Central memory CD8-positive, alpha-beta T cell (primary cell): ENCODE data around the gene ATP8A1.

Source experiments
- ATAC-seq: fragments of 150-1000 bp; cut with Tn5 transposase; replicated peaks from 2 replicates; pipeline ENCODE4 v1.10.0; 2022; ENCODE audit warnings: mild to moderate bottlenecking, moderate FRiP score, moderate number of reproducible peaks; ENCODE audit not compliant: poor library complexity, severe bottlenecking; ENCODE audit errors: extremely low read depth
- DNase-seq, 2 donors: peaks; one replicate each; pipeline ENCODE4 v3.0.0; 2021; ENCODE audit warnings: low spot score in 2 of 2
- H3K27ac Mint-ChIP-seq: one replicate; pipeline ENCODE4 v1.8.0; 2022; ENCODE audit warnings: low read depth, mild to moderate bottlenecking, moderate library complexity, mixed read lengths
- H3K27me3 Mint-ChIP-seq: one replicate; pipeline ENCODE4 v1.8.0; 2022; ENCODE audit warnings: mixed read lengths
- H3K36me3 Mint-ChIP-seq: one replicate; pipeline ENCODE4 v1.8.0; 2022; ENCODE audit warnings: mild to moderate bottlenecking, moderate library complexity, mixed read lengths; ENCODE audit not compliant: insufficient read depth
- H3K4me1 Mint-ChIP-seq: one replicate; pipeline ENCODE4 v1.8.0; 2022; ENCODE audit warnings: mixed read lengths
- H3K4me3 Mint-ChIP-seq: one replicate; pipeline ENCODE4 v1.8.0; 2022; ENCODE audit warnings: mild to moderate bottlenecking, moderate library complexity, mixed read lengths
- H3K9me3 Mint-ChIP-seq: one replicate; pipeline ENCODE4 v1.8.0; 2022; ENCODE audit warnings: mixed read lengths

The ATP8A1 gene

DNA sequence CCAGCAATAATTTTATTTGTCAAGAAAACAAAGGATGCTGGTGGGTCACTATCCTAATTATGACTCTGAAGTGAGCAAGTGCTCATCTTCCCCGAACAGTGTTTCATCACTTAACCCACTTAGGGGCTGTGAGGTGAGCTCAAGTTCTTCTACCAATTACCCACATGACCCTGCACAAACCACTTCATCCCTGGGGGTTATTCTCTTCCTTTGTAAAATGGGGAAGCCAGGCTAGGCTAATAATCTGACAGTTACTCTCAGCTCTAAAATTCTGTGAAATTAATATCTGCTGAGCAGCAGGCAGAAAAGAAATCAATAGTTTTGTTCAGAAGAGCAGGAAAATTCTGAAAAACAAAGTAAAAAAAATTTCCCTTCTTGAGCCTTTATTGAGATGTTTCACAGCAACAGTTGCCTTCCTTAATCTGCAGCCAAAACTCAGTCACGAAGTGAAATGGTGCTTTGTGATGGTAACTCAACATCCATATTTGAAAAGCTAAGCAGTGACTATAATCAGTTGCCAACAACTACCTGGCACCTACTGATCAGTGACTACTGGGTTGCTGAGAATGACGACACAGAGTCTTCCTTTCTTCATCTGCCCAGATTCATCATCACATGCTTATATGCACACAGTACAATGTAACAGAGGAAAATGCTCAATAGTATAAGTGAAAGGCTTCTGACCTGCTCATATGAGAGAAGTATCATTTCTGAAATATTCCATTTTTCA is 24.1 kb downstream of the ATP8A1 start:
- peak overlapping the region; percentile 2 for H3K27ac Mint-ChIP-seq
- H3K9me3 Mint-ChIP-seq: no peaks in the 10 kb centered on the region
- H3K36me3 Mint-ChIP-seq: peaks cover 6% of the 10 kb centered on the region
- no peaks in the 10 kb centered on the region for H3K27me3 Mint-ChIP-seq
- ATAC-seq (no peak), DNase-seq (no peak)
- peaks cover 74% of the 10 kb centered on the region for H3K4me1 Mint-ChIP-seq
- H3K4me3 Mint-ChIP-seq: no peak overlapping the region

DNA sequence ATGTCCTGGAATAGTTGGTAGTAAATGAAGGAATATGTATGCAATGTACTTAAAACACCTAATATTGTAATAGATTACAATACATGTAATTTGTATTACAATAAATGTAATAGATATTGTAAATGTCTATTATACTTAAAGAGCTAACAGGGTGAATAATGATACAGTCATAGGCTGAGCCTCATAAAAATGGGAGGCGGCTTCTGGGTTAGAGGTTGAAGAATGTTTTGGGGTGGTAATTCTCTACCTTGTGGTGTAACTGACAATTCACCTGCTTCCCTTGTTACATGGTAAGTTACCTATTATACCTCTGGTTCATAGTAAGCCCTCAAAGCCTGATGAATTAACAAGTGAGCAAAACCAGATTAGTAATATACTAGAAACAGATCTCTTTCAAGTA is 26.0 kb downstream of the ATP8A1 start:
- Mint-ChIP-seq H3K27ac (no peak overlapping the region), H3K27me3 (no peaks in the 10 kb centered on the region), H3K9me3 (no peaks in the 10 kb centered on the region), H3K36me3 (peaks cover 18% of the 10 kb centered on the region), H3K4me3 (no peak overlapping the region), H3K4me1 (peaks cover 74% of the 10 kb centered on the region)
- ATAC-seq (no peak), DNase-seq (no peak)

DNA sequence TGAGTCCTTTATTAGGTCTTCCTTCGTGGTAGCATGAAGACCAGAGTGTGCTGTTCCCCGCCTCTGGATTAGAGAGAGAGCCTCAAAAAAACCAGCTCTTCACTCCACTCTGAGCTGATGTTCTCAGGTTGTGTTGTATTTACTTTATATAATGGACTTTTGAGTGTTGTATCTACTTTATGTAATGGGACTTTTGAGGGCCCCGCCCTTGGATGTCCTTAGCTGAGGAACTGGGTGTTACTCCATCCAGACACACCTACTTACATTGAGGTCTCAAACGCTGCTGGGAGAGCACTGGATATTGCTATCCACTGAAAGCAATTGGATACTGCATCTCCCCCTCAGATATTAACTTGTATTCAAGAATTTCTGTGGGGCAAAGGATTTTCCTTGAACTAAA is 28.2 kb downstream of the ATP8A1 start:
- peaks cover 67% of the 10 kb centered on the region for H3K4me1 Mint-ChIP-seq
- no peak for ATAC-seq
- H3K4me3 Mint-ChIP-seq: no peak overlapping the region
- no peaks in the 10 kb centered on the region for H3K27me3 Mint-ChIP-seq
- no peaks in the 10 kb centered on the region for H3K9me3 Mint-ChIP-seq
- H3K27ac Mint-ChIP-seq: peak overlapping the region; percentile 82
- H3K36me3 Mint-ChIP-seq: peaks cover 27% of the 10 kb centered on the region
- DNase-seq: no peak

DNA sequence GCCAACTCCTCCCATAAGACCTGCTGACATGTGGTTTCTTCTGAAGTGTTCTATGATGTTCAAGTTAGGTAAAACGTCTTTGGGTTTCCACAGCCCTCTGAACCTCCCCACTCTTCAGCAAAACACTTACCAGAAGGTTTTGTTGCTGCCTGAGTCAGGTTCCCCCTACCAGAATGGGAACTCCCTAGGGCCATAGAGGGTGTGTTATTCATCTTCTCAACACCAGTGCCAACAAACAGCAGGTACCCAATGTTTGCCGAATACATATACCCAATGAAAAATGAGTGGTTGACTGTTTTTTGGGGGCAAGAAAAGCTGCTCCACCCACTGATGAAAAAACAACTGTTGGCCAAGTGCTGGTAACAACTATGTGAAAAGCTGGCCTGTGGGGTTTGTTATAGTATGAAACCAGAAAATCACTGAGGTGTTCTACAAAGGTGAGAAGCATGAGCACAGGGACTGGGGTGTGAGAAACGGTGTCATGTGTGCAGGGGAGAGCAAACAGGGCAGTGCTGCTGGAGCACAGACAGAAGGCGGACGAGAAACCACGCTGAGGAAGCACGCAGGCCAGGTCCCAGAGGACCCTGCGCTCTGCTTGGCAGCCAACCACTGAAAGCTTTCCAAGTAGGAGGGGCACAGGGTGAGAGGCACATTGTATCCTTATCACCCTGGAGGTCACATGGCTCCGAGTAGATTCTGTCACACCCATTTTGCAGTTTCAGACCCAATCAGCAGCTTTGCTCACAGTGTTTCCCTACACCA is 28.8 kb downstream of the ATP8A1 start:
- Mint-ChIP-seq H3K9me3 (no peaks in the 10 kb centered on the region), H3K27me3 (no peaks in the 10 kb centered on the region), H3K4me1 (peaks cover 61% of the 10 kb centered on the region), H3K36me3 (peaks cover 34% of the 10 kb centered on the region), H3K4me3 (peak overlapping the region; percentile 47), H3K27ac (peak overlapping the region; percentile 82)
- ATAC-seq (peak; percentile 82), DNase-seq (peak in 1 of 2 donors; percentile 62)

DNA sequence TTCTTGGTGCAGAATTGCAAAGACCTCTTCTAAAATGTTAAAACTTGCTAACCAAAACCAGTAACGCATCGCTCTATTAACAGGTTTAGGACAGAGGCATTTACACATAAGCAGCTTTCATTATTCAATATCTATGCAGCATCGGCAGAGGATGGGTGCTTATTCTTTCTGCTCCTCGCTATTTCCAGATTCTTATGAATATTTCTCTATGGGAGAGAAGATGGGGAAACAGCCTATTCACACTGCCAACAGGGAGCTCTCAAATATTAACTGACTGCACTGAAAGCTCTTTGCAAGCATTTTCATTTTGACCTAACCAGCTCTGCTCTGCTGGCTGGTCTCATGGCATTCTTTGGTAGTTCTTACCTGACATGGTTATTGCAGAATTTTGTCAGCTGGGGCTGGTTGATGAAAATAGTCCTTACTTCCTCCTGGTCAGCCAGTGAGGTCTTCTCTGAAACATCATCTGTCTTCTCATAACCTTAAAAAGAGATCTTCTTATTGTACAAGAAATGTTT is 30.2 kb downstream of the ATP8A1 start:
- Mint-ChIP-seq H3K27ac (peak overlapping the region; percentile 82), H3K9me3 (no peaks in the 10 kb centered on the region), H3K4me1 (peaks cover 60% of the 10 kb centered on the region), H3K36me3 (peaks cover 43% of the 10 kb centered on the region), H3K4me3 (no peak overlapping the region), H3K27me3 (no peaks in the 10 kb centered on the region)
- DNase-seq (no peak), ATAC-seq (no peak)

DNA sequence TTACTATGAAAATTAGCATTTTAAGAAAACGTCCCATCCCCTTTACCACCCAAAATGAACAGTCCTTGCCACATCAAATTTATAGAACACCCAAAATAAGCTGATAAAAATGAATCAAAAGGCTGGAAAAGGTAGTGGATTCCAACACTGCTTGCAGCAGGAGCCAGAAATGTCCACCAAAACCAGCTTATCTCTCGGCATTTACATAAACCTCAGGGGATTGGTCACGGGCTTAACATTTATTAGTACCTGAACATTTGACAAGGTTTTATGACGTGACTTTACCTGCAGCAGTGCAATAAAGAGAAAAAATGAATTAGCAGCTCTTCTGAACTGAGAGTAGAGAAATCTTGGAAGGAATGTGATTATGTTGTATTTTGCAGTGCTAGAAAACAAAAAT is 31.6 kb downstream of the ATP8A1 start:
- no peak overlapping the region for H3K4me3 Mint-ChIP-seq
- peaks cover 49% of the 10 kb centered on the region for H3K4me1 Mint-ChIP-seq
- H3K36me3 Mint-ChIP-seq: peaks cover 48% of the 10 kb centered on the region
- H3K27ac Mint-ChIP-seq: no peak overlapping the region
- no peaks in the 10 kb centered on the region for H3K27me3 Mint-ChIP-seq
- H3K9me3 Mint-ChIP-seq: no peaks in the 10 kb centered on the region
- no peak for ATAC-seq
- no peak for DNase-seq

DNA sequence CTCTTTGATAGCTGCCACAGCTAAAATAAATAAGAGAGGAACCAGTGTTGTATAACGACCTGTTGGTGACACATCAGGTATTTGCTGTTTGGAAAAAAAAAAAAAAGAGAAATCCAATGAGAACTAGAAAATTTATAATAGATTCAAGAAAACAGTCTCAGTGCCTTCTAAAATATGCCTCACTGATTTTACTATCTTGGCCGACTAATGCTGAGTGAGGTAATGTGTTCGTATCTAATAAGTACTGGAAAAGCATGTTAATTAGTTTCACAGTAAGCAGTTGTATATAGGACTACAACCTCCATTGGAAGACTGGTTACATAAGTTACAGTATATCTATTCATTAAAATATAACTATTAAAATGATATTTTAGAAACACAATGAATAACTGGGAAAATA is 32.4 kb downstream of the ATP8A1 start:
- Mint-ChIP-seq H3K36me3 (peaks cover 55% of the 10 kb centered on the region), H3K9me3 (no peaks in the 10 kb centered on the region), H3K27ac (no peak overlapping the region), H3K27me3 (no peaks in the 10 kb centered on the region), H3K4me1 (peaks cover 46% of the 10 kb centered on the region), H3K4me3 (no peak overlapping the region)
- DNase-seq (no peak), ATAC-seq (no peak)

DNA sequence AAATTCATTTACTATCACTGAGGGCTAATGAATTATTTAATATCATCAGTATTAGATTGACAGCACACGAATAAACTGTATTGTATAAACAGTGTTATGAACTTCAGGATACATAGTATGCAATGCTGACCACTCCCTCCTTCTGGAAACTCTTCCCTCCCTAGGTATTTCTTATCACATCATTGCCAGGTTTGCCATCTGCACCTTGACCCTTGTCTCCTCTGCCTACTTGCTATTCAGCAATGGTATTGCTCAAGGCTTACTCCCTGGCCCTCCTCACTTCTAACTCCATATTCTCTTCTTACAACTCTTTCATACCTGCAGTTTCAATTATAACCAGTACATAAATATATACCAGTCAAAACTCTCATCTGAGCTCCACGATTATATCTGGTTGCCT is 38.9 kb downstream of the ATP8A1 start:
- Mint-ChIP-seq H3K9me3 (no peaks in the 10 kb centered on the region), H3K4me3 (no peak overlapping the region), H3K36me3 (peaks cover 46% of the 10 kb centered on the region), H3K27ac (peak overlapping the region; percentile 3), H3K4me1 (peaks cover 21% of the 10 kb centered on the region), H3K27me3 (no peaks in the 10 kb centered on the region)
- DNase-seq: no peak
- ATAC-seq: no peak

DNA sequence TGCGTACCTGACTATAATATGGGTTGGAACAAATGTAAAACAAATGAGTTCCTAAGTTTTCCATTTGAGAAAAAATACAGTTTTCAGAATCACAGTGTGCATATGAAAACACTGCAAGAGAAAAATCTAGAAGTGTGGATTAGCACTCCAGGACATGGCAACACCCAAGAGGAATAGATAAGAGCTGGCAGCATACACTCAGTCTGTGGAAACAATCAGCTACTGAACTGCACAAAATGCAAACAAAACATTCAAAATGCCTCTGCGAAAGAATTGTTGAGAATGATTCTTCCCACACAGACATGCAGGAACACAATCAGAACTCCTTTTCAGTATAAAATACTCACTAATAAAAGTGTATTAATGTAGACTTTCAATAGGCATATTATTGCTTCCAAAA is 39.9 kb downstream of the ATP8A1 start:
- Mint-ChIP-seq H3K4me1 (peaks cover 15% of the 10 kb centered on the region), H3K27ac (no peak overlapping the region), H3K4me3 (no peak overlapping the region), H3K36me3 (peaks cover 50% of the 10 kb centered on the region), H3K9me3 (no peaks in the 10 kb centered on the region), H3K27me3 (no peaks in the 10 kb centered on the region)
- no peak for ATAC-seq
- no peak for DNase-seq

DNA sequence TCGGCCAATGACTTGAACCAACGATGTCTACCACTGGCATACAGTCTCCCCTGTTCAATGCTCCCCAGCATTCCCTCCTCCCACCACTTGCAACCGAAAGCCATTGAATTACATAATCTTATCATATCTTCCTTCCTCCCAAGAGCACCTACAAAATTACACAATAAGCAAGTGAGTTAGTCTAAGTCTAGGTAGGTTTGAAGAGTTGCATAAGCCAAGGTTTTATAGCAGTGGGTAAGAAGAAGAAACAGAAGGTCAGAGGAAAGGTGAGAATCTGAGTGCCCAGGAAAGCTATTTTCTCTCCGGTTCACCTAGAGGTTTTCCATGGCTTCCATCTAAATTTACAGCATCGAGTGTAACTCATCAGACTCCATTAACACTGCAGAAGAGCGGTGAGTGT is 40.3 kb downstream of the ATP8A1 start:
- H3K36me3 Mint-ChIP-seq: peaks cover 49% of the 10 kb centered on the region
- H3K4me3 Mint-ChIP-seq: no peak overlapping the region
- H3K4me1 Mint-ChIP-seq: peaks cover 12% of the 10 kb centered on the region
- DNase-seq (no peak), ATAC-seq (no peak)
- no peaks in the 10 kb centered on the region for H3K9me3 Mint-ChIP-seq
- no peak overlapping the region for H3K27ac Mint-ChIP-seq
- no peaks in the 10 kb centered on the region for H3K27me3 Mint-ChIP-seq

DNA sequence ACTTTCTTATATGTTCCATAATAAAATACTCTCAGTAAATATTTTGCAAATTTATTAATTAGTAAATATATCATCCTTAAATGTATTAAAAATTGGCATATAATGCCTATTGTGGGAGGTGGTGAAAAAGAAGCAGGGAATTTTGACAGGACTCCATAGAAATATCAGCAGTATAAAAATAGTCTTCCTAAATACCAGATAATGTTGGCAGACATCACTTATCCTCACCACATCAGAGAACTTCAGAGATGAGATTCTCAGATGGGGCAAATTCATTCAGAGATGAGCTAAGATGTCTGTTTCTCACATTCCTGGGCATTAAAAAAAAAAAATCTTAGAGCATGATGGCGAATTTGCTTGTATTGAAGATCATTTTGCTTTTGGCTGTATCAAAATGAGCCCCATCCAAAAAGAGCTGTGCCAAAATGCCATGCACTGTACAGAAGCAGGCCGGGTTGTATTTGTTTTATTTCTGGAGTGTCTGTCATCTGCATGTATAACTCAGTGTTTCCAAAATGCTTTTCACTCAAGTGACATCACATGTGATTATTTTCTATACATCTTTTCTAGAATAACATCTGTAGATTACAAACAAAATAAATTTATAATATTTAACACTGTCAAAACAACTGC is 41.7 kb downstream of the ATP8A1 start:
- no peak overlapping the region for H3K4me3 Mint-ChIP-seq
- DNase-seq (no peak), ATAC-seq (no peak)
- peaks cover 52% of the 10 kb centered on the region for H3K36me3 Mint-ChIP-seq
- H3K27ac Mint-ChIP-seq: no peak overlapping the region
- no peaks in the 10 kb centered on the region for H3K9me3 Mint-ChIP-seq
- peaks cover 20% of the 10 kb centered on the region for H3K4me1 Mint-ChIP-seq
- no peaks in the 10 kb centered on the region for H3K27me3 Mint-ChIP-seq

DNA sequence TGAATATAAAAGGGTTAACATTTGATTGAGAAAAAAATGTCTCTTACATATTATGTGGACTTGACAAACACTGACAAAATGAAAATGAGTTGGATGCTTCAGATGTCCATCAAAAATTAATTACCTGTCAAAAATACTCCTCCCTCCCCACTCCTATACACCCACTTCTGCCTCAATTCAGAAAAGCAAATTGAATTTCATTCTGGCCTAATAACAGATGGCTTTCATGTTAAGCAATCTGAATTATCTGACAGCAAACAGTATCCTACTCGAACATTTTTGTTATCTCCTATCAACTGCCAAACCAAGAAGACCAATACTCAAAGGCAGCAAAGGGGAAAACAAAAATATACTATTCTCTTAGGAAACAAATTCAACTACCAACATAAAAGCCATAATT is 44.0 kb downstream of the ATP8A1 start:
- Mint-ChIP-seq H3K36me3 (peaks cover 48% of the 10 kb centered on the region), H3K9me3 (no peaks in the 10 kb centered on the region), H3K4me1 (peaks cover 18% of the 10 kb centered on the region), H3K27ac (no peak overlapping the region), H3K4me3 (no peak overlapping the region), H3K27me3 (no peaks in the 10 kb centered on the region)
- ATAC-seq (no peak), DNase-seq (no peak)
